GM21619 (cell line): ENCODE data around the gene ULK4.
"Not testable (repeated sequence)": the region's sequence is repeated elsewhere in the genome, so short reads cannot be mapped to it uniquely, and the experiment has no call there.

Source experiments
- ATAC-seq: cut with Tn5 transposase; IDR thresholded peaks from one replicate; pipeline ENCODE4 v1.9.1; 2021; ENCODE audit not compliant: unreplicated experiment

The ULK4 gene

DNA sequence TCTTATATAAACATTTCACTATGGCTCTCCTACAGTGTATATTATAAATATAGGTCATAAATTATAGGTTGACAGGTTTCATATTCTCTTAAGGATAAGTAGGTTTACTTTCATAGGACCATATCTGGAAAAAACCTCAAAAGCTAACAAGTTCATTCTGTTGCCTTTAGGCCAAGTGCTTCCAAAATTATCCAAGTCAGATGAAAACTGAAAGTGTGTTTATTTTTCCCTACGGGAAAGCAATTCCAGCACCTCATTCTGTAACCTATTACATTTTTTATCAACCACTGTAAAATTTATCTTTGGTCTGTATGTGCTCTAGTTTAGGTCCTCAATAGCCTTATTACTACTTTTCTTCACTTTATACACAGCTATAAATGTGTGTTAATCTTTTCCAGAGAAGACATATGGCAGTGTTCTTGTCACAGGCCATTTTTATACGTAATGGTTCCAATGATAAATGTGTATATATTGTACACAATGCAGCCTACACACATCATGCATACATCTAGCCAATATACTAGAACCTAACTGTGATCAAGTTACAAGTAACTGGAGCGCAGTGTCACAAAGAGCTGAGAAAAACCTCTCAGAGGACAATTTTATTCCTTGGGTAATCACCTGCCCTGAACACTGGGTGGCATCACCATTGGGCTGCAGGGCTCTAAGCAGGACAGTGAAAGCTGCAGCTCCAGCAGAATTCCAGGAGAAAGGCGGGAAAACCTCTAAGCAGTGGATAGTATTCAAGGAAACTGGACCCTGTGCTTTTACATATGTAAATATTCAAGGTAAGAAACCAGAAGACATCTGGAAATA is 511.3 kb downstream of the ULK4 start:
- ATAC-seq = no peak

- no peak for ATAC-seq
These were observed 513.5 kb downstream of the ULK4 start for GRCh38 chr3:41448396-41448795.

DNA sequence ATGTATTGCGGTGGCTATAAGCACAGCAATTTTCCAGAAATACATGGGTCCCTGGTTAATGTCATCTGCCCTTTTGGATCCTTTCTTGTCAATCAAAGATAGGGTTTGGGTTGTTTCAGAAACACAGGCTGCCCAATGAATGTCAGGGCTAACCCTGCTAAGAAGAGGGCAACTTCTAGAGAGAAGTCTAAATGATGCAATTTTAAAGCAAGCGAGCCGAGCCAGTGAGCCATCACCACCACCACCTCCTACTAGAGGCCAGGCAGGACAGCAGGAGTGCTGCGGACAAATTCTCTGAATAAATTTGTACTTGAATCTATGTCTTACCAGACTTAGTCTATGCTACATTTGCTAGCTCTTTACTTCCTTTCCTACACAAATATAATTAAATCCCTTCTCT is 514.2 kb downstream of the ULK4 start:
- no peak for ATAC-seq

DNA sequence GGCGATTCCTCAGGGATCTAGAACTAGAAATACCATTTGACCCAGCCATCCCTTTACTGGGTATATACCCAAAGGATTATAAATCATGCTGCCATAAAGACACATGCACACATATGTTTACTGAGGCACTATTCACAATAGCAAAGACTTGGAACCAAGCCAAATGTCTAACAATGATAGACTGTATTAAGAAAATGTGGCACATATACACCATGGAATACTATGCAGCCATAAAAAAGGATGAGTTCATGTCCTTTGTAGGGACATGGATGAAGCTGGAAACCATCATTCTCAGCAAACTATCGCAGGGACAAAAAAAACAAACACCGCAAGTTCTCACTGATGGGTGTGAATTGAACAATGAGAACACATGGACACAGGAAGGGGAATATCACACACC is 515.6 kb downstream of the ULK4 start:
- ATAC-seq = not testable (repeated sequence)

GRCh38 chr3:41441568-41441967 is 520.3 kb downstream of the ULK4 start:
- no peak for ATAC-seq

DNA sequence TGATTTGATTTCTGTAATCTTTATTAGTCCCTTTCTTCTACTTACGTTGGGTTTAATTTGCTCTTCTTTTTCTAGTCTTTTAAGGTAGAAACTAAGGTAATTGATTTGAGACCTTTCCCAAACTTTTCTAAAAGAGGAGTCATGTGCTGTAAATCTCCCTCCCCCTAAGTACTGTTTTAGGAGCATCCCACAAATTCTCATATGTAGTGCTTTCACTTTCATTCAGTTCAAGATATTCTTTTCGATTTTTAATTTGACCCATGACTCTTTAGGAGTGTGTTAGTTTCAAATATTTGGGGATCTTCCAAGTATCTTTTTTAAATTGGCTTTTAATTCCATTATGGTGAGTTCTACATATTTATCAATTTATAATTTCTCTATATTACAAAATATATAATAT is 520.8 kb downstream of the ULK4 start:
- ATAC-seq = no peak

GRCh38 chr3:41436983-41437382 is 524.9 kb downstream of the ULK4 start:
- no peak for ATAC-seq

DNA sequence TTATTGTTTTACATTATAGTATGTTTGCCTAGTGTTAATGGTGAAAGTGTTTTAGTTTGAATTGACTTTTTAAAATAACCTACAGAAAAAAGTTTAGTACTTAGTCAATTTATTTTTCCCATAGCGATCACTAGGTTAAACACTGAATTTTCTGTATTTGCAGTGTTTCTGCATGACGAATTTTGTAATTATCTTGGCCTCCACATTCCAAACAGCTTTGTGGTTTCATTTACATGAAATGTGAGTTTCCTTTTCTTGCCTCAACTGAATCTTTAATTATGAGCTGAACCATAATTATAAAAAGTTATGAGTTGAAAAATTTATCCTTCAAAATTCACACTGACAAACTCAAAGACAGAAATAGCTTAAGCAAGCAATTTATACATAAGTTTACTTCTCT is 527.1 kb downstream of the ULK4 start:
- ATAC-seq = no peak

GRCh38 chr3:41431386-41431785 is 530.5 kb downstream of the ULK4 start:
- ATAC-seq = no peak

- ATAC-seq = no peak
These were observed 531.0 kb downstream of the ULK4 start for GRCh38 chr3:41430886-41431285.

DNA sequence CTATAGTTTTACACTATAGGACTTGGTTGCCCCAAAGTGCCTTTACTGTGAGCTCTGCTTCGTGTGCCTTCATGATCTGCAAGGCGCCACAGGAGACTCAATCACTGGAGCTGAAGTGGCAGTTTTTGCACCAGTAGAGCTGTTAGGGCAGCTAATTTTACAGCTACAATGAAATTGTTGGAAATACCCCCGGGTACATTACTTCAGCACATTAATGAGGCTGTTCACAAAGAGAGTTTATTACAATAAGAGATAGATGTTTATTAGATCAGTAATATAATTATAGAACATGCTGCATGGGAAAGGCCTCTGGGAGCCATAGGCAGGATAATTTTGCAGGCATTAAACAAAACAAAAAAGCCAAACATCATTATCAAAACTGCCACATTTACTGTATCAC is 531.5 kb downstream of the ULK4 start:
- no peak for ATAC-seq

DNA sequence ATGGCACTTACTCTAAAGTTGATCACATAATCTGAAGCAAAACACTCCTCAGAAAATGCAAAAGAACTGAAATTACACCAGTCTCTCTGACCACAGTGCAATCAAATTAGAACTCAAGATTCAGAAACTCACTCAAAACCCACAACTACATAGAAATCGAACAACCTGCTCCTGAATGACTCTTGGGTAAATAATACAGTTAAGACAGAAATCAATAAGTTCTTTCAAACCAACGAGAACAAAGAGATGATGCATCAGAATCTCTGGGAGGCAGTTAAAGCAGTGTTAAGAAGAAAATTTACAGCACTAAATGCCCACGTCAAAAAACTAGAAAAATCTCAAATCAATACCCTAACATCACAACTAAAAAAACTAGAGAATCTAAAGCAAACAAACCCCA is 535.4 kb downstream of the ULK4 start:
- no peak for ATAC-seq

DNA sequence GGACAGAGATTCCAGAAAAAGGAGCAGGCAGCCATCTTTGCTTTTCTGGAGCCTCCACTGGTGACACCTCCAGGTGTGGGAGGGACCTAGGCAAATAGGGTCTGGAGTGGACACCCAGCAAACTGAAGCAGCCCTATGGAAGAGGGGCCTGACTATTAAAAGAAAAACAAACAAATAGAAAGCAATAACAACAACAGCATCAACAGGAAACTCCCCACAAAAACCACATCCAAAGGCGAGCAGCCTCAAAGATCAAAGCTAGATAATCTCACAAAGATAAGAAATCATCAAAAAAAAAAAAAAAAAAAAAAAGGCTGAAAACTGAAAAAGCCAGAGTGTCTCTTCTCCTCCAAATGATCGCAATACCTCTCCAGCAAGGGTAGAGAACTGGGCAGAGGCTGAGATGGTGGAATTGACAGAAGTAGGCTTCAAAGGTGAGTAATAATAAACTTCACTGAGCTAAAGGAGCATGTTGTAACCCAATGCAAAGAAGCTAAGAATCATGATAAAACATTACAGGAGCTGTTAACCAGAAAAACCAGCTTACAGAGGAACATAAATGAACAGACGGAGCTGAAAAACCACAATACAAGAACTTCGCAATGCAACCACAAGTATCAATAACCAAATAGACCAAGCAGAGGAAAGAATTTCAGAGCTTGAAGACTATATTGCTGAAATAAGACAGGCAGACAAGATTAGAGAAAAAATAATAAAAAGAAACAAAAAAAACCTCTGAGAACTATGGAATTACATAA is 537.2 kb downstream of the ULK4 start:
- ATAC-seq = no peak

DNA sequence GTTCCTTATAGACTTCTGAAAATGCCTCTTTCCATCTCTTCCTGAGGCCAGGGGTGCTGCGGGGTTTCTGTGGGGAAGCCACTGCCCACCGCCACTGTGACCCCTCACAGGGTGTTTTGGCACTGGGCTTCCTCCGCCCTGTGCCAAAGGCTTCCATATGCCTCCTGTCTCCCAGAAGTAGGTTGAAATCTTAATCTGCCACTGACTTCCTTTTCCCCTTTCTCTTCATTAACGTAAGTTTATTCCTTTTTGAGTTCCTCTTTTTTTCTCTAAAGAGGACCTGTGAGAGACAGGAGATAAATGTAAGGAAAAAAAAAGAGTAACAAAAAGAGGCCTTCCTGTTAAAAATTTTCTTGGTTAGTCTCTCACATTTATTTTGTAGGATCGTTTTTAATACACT is 542.1 kb downstream of the ULK4 start:
- ATAC-seq = no peak

DNA sequence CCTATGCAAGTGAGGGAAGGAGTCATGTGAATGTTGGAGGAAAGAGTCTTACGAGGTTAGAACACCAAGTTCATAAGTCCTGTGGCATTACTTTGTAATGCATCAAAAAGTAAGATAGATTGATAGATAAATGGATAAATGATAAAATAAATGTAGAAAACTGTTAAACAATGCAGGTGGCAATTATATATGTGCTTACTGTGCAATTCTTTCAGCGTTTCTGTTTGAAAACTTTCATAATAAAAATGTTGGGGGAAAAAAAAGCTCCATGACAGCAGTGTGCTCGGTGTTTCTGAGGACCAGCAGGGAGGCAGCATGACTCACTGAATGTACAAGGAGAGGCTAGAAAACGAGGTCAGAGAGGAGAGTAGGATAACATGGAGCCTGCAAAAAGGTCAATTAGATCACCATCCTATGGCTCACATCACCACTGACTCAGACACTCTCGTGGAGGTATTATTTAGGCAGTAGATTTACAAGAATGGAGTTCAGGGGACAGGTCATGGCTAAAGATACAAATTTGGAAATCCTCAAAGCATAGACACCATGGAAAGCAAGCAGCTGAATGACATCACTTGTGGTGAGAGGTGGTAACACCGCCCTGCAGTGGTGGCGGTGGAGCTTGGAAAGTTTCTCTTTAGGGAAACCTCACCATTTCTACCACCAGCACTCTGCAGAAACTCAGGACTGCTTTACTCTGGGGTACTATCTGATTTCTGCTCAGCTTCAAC is 542.8 kb downstream of the ULK4 start:
- no peak for ATAC-seq

DNA sequence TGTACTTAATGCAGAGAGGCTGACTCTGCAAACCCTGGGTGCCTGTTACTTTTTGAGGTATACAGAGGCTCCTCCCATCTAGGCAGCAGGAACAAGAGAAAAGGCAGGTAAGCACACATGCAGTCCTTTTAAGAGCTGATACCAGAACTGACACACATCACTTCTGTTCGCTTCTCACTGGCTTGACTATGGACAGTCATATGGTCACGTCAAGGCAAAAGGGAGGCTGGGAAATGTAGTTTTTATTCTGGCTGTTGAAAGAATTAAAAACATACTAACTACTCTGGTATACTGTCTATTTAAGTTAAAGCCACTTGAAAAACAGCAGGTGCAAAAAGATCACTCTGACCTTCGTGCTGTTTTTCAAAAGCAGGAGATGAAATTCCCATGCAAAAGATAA is 544.3 kb downstream of the ULK4 start:
- ATAC-seq = no peak

- no peak for ATAC-seq
These were observed 550.8 kb downstream of the ULK4 start for GRCh38 chr3:41411065-41411464.

- ATAC-seq = no peak
These were observed 556.4 kb downstream of the ULK4 start for GRCh38 chr3:41405466-41405865.

DNA sequence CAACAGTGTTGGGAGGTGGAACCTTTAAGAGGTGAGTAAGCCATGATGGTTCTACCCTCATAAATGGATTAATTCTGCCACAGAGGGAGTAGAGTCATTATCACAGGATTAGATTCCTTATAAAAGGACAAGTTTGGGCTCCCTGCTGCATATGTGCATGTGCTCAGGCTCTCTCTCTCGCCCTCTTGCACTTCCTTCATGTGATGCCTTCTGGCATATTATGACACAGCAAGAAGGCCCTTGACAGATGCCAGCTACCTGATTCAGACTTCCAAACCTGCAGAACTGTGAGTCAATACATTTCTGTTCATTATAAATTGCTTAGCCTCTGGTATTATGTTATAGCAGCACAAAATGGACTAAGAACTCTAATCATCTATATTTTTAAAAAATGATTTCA is 557.3 kb downstream of the ULK4 start:
- no peak for ATAC-seq

DNA sequence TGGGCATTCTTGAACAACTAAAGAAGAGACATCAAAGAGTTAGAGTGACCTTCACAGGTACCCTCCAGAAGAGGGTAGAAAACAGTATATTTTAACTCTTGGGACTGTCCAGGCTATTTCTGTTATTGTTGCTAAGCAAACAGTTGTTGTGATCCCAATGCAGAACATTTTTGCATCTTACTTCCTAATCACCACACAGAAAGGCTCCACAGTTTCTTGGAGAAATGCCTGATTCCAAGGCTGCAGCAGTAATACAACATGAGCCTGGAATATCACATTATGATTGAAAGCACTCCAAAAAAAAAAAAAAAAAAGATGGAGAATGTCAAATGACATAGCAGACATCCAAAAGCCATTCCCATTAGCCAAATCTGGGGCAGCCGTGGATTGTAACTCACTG is 567.0 kb downstream of the ULK4 start:
- ATAC-seq = no peak

GRCh38 chr3:41370765-41371535 is 591.0 kb downstream of the ULK4 start:
- ATAC-seq = not testable (repeated sequence)
